ENCODE measurements around the gene DDIT4. TPM values are rescaled to one million over a fixed set of nuclear protein-coding genes. Genes with fewer than 3 reads are reported as not detected.

Gene DDIT4
- total and polyA plus RNA-seq, 8 donors: 89.9 to 188 (median 162) TPM

DNA sequence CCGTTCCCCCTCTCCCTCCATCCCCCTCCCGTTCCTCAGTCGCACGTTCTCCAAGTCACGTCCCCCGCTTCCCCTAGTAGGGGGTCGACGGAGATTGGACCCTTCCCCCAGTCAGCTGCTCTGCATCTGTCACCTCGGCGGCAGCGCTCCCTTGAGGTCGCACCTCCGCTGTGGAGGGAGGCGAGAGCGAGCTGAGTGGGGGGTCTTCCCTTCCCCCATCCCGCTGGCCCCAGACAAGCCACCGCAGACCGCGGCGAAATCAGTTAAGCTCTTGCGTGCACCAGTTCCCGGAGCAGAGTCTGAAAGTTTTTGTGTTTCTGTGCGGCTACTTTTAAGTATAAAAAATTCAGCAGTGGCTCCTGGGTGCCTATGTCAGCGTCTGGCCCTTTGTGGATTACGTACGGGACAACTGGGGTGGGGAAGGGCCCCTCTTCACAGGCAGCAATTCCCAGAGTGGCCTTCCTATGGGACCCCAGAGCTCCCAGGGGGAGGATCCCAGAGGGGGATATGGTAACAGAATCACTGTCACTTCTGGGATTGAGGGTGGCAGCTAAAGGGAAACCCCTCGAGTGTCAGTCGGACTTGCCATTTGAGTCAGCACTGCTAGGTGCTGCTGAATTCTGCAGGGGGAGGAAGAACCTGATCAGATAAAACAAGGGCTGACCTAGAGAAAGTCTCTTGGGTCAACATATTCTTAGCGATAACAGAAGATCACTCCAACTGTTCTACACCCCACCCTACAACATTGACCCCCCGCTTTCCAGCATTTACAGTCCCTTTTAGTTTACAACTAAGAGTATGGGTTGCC is 12.5 kb upstream of the DDIT4 start:
- Histone ChIP-seq H3K4me3 (peak overlapping the region; percentile 41 to 55 (median 50)), H3K27me3 (no peaks in the 10 kb centered on the region), H3K27ac (peak overlapping the region; percentile 89 to 96 (median 94)), H3K4me1 (peaks cover 56 to 75% (median 67%) of the 10 kb centered on the region in 4 donors), H3K36me3 (no peaks in the 10 kb centered on the region), H3K9me3 (no peaks in the 10 kb centered on the region)
- whole genome bisulfite sequencing, 5 donors: 3 to 7% (median 4%) methylated on average over 18 to 30 of the region's 30 CpGs
- intact Hi-C loops (cut with DNase I; ENCODE audit: low total_unique reads): no loop called here
- TF ChIP-seq POLR2A (IDR thresholded peaks at IDR 0.05): no peak
- TF ChIP-seq POLR2AphosphoS5 (IDR thresholded peaks at IDR 0.05): peak in 1 of 3 donors; percentile 13
- DNase-seq: peak in 1 of 2 donors; percentile 36

DNA sequence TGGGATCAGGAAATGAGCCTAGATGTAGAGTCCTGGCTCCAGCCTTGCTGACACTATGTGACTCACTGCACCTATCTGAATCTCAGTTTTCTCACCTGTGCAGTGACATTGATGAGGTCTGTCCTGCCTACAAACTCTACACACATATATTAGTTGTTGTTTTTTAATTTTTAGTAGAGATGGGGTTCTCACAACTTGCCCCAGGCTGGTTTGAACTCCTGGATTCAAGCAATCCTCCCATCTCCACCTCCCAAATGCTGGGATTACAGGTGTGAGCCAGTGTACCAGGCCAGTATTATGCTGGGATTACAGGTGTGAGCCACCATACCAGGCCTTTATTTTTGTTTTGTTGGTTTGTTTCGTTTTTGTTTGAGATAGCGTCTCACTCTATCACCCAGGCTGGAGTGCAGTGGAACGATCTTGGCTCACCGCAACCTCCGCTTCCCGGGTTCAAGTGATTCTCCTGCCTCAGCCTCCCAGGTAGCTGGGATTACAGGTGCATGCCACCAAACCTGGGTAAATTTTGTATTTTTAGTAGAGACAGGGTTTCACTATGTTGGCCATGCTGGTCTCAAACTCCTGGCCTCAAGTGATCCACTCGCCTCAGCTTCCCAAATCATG is 11.8 kb upstream of the DDIT4 start:
- intact Hi-C loops (cut with DNase I; ENCODE audit: low total_unique reads): no loop called here
- DNase-seq: peak in 1 of 2 donors; percentile 60
- H3K27me3 ChIP-seq: no peaks in the 10 kb centered on the region
- H3K36me3 ChIP-seq: no peaks in the 10 kb centered on the region
- peaks cover 49 to 68% (median 60%) of the 10 kb centered on the region in 4 donors for H3K4me1 ChIP-seq
- WGBS, 5 donors: 87 to 92% (median 89%) methylated on average over 7 of the region's 7 CpGs
- H3K27ac ChIP-seq: peak overlapping the region; percentile 89 to 96 (median 94)
- TF ChIP-seq EP300 (IDR thresholded peaks at IDR 0.05) (no peak), POLR2AphosphoS5 (IDR thresholded peaks at IDR 0.05) (no peak), POLR2A (IDR thresholded peaks at IDR 0.05) (no peak)
- TF ChIP-seq, protein P1, sequence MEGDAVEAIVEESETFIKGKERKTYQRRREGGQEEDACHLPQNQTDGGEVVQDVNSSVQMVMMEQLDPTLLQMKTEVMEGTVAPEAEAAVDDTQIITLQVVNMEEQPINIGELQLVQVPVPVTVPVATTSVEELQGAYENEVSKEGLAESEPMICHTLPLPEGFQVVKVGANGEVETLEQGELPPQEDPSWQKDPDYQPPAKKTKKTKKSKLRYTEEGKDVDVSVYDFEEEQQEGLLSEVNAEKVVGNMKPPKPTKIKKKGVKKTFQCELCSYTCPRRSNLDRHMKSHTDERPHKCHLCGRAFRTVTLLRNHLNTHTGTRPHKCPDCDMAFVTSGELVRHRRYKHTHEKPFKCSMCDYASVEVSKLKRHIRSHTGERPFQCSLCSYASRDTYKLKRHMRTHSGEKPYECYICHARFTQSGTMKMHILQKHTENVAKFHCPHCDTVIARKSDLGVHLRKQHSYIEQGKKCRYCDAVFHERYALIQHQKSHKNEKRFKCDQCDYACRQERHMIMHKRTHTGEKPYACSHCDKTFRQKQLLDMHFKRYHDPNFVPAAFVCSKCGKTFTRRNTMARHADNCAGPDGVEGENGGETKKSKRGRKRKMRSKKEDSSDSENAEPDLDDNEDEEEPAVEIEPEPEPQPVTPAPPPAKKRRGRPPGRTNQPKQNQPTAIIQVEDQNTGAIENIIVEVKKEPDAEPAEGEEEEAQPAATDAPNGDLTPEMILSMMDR (IDR thresholded peaks at IDR 0.05): no peak
- H3K4me3 ChIP-seq: no peak overlapping the region
- H3K9me3 ChIP-seq: no peaks in the 10 kb centered on the region

DNA sequence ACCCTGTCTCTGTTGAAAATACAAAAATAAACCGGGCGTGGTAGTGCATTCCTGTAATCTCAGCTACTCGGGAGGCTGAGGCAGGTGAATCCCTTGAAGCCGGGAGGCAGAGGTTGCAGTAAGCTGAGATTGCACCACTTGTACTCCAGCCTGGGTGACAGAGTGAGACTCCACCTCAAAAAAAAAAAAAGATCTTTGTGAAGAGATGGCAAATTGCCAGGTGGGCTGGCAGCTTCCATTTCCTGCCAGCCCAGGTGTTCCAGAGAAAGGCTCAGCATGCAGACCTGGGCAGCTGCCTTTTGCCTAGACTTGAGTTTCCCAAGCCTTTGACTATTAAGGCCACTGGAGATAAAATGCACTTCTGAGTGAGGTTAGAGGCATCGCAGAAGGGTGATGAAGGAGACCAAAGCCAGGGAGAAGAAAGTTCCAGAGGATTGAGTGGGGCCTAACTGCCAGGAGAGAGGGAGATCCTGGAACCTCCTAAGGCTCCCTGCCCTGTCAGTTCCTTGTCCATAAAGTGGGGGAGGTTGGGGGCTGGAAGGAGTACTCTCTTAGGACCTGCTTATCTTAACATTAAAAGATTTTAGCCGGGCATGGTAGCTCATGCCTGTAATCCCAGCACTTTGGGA is 10.0 kb upstream of the DDIT4 start:
- H3K4me3 ChIP-seq: no peak overlapping the region

DNA sequence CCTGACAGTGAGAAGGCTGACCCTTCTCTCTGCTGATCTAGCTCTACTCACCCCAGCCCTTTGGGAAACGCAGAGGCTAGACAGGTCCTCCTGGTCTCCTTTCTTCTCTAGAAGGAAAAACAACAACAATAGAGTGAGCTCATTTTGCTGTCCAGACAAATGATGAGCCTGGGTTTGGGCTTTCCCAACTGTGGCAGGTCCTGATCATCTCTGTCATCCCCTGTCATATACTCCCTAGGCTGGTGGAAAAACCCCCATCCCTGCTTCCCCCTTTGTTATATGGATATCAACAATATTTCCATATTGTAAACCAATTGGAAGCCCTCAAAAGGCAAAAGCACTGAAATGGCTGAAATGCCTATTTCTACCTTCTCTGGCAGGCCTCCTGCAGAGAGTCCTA is 9.2 kb upstream of the DDIT4 start:
- H3K4me1 ChIP-seq: peaks cover 41 to 48% (median 45%) of the 10 kb centered on the region in 4 donors
- H3K27ac ChIP-seq: peak overlapping the region in 4 of 5 donors; percentile 66 to 95 (median 78)
- intact Hi-C loops (cut with DNase I; ENCODE audit: low total_unique reads): no loop called here
- no peaks in the 10 kb centered on the region for H3K36me3 ChIP-seq
- WGBS, 5 donors: 86 to 100% (median 97%) methylated on average over 1 of the region's 1 CpG
- no peaks in the 10 kb centered on the region for H3K27me3 ChIP-seq
- TF ChIP-seq, protein P1 (IDR thresholded peaks at IDR 0.05): no peak
- TF ChIP-seq POLR2AphosphoS5 (IDR thresholded peaks at IDR 0.05) (no peak), EP300 (IDR thresholded peaks at IDR 0.05) (no peak), POLR2A (IDR thresholded peaks at IDR 0.05) (no peak)
- no peaks in the 10 kb centered on the region for H3K9me3 ChIP-seq
- H3K4me3 ChIP-seq: no peak overlapping the region
- DNase-seq: no peak

More for the DNA sequence above, 10.0 kb upstream of the DDIT4 start:
- Histone ChIP-seq H3K27ac (peak overlapping the region; percentile 66 to 95 (median 74)), H3K36me3 (no peaks in the 10 kb centered on the region), H3K4me1 (peaks cover 43 to 55% (median 52%) of the 10 kb centered on the region in 4 donors), H3K27me3 (no peaks in the 10 kb centered on the region), H3K9me3 (no peaks in the 10 kb centered on the region)
- intact Hi-C loops (cut with DNase I; ENCODE audit: low total_unique reads): no loop called here
- peak; percentile 91 to 92 for DNase-seq
- 34 to 58% (median 46%) methylated on average over 6 of the region's 6 CpGs for WGBS, 5 donors
- TF ChIP-seq, protein P1 (IDR thresholded peaks at IDR 0.05): no peak
- peak in 2 of 3 donors; percentile 66 to 69 for TF ChIP-seq POLR2AphosphoS5 (IDR thresholded peaks at IDR 0.05)
